ENCODE measurements around the gene COL23A1. TPM values are rescaled to one million over a fixed set of nuclear protein-coding genes. Genes with fewer than 3 reads are reported as not detected.

Gene COL23A1
- total RNA-seq, 2 donors from 2014 or later, result 1.5 to 2.5 TPM

DNA sequence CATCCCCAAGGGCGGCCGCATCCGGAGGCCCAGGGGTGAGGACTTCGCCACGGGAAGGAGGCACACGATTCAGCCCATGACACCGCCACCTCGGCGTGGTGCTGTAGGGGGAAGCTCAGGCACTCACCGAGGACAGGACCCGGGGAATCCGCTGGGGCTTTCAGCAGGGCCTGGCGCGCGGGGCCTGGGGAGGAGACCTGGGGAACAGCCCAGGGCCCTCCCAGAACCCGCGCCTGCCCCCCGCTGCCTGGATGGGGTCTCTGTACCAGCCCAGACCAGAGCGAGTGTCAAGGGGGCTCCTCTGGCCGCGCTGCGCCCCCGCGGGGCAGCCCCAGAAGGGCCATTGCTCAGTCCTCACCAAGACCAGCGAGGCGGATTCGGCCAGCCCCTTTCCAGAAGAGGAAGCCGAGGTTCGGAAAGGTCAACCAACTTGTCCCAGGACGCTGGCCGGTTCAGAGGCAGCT is 12.8 kb downstream of the COL23A1 start:
- TF ChIP-seq, protein P1, sequence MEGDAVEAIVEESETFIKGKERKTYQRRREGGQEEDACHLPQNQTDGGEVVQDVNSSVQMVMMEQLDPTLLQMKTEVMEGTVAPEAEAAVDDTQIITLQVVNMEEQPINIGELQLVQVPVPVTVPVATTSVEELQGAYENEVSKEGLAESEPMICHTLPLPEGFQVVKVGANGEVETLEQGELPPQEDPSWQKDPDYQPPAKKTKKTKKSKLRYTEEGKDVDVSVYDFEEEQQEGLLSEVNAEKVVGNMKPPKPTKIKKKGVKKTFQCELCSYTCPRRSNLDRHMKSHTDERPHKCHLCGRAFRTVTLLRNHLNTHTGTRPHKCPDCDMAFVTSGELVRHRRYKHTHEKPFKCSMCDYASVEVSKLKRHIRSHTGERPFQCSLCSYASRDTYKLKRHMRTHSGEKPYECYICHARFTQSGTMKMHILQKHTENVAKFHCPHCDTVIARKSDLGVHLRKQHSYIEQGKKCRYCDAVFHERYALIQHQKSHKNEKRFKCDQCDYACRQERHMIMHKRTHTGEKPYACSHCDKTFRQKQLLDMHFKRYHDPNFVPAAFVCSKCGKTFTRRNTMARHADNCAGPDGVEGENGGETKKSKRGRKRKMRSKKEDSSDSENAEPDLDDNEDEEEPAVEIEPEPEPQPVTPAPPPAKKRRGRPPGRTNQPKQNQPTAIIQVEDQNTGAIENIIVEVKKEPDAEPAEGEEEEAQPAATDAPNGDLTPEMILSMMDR (IDR thresholded peaks at IDR 0.05), result no peak
- DNase-seq (ENCODE audit: low spot score) (no peak), ATAC-seq (ENCODE audit: insufficient number of reproducible peaks, low FRiP score, low read depth) (no peak)
- Histone ChIP-seq H3K4me1 (ENCODE audit: control insufficient read depth in 1 of 2, low read depth in 2 of 2) (peaks cover 0 to 5% of the 10 kb centered on the region in 2 donors), H3K36me3 (no peaks in the 10 kb centered on the region), H3K27me3 (replicated peaks; ENCODE audit: insufficient read depth) (peaks cover 3% of the 10 kb centered on the region), H3K4me3 (peak overlapping the region; percentile 56), H3K27ac (no peak overlapping the region), H3K9me3 (no peaks in the 10 kb centered on the region)

DNA sequence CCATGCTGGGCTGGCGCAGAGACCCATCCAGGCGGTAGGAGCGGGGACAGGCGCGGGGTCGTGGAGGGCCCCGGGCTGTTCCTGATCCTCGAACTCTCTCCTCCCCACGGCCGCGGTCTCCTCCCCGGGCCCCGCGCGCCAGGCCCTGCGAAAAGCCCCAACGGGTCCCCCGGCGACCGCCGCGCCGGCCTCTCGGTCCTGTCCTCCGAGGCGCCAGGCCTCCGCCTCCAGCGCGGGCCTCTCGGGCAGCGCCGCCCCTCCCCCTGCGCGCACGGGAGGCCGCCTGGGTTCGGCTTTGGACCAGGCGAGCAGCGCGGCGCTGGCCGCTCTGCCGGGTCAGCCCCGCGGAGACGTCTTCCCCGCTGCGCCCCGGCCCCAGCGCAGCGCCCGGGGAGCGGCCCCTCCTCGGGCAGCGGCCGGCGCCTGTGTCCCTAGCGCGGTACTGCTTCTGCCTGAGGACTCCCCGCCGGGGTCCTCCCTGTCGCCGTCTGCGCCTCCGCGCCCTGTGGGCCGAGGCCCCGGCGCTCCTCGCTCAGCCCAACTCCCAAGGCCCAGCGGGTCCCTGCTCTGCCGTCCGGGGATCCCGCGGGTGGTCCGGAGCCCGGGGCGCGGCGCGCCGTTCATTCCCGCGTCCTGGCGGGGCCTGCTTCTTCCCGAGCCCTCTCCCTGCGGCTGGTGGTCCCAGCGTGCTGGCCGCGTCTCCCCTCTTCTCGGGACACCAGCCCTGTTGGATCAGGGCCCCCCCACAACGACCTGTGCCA is 13.4 kb downstream of the COL23A1 start:
- Histone ChIP-seq H3K36me3 (no peaks in the 10 kb centered on the region), H3K9me3 (no peaks in the 10 kb centered on the region), H3K27ac (no peak overlapping the region), H3K27me3 (replicated peaks; ENCODE audit: insufficient read depth) (peaks cover 3% of the 10 kb centered on the region), H3K4me1 (ENCODE audit: control insufficient read depth in 1 of 2, low read depth in 2 of 2) (peaks cover 0 to 5% of the 10 kb centered on the region in 2 donors), H3K4me3 (peak overlapping the region; percentile 56)
- TF ChIP-seq, protein P1 (IDR thresholded peaks at IDR 0.05), result no peak
- DNase-seq (ENCODE audit: low spot score) (no peak), ATAC-seq (ENCODE audit: insufficient number of reproducible peaks, low FRiP score, low read depth) (no peak)

DNA sequence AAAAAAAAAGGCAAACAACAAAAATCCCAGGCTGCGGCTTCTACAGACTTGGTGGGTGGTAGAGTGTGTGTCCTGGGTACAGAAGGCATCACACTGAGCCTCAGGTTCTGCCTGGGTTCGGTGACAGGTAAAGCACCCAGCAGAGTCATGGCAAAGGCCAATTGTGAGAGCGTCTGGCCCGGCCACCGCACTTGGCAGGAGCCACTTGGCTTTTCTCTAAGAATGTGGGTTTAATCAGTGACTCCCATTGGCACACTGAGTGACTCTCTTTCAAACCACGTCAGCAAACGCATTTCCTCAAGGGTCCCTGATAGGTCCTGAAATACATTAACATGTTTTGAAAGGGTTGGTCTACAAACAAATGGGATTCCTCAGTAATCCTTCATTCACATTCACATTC is 17.0 kb downstream of the COL23A1 start:
- Histone ChIP-seq H3K4me1 (ENCODE audit: control insufficient read depth in 1 of 2, low read depth in 2 of 2) (peaks cover 0 to 5% of the 10 kb centered on the region in 2 donors), H3K36me3 (no peaks in the 10 kb centered on the region), H3K27ac (no peak overlapping the region), H3K4me3 (no peak overlapping the region), H3K9me3 (no peaks in the 10 kb centered on the region), H3K27me3 (replicated peaks; ENCODE audit: insufficient read depth) (peaks cover 3% of the 10 kb centered on the region)
- ATAC-seq (ENCODE audit: insufficient number of reproducible peaks, low FRiP score, low read depth) (no peak), DNase-seq (ENCODE audit: low spot score) (no peak)
- TF ChIP-seq, protein P1 (IDR thresholded peaks at IDR 0.05), result no peak

DNA sequence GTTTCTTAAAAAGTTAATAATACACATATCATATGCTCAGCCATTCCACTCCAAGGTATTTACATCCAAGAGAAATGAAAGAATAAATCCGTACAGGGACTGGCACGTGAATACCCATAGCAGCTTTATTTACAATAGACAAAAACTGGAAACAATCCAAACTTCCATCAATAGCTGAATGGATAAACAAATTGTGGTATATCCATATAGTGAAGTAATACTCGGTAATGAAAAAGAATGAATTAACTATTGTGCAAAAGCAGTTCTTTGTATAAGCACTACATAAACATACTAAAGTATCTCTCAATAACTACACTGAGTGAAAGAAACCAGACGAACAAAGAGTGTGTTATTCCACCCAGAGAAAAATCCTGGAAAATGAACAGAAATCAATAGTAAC is 17.6 kb downstream of the COL23A1 start:
- Histone ChIP-seq H3K27ac (no peak overlapping the region), H3K4me3 (no peak overlapping the region), H3K4me1 (ENCODE audit: control insufficient read depth in 1 of 2, low read depth in 2 of 2) (peaks cover 0 to 5% of the 10 kb centered on the region in 2 donors), H3K9me3 (no peaks in the 10 kb centered on the region), H3K36me3 (no peaks in the 10 kb centered on the region), H3K27me3 (replicated peaks; ENCODE audit: insufficient read depth) (peaks cover 3% of the 10 kb centered on the region)
- TF ChIP-seq, protein P1 (IDR thresholded peaks at IDR 0.05), result no peak
- ATAC-seq (ENCODE audit: insufficient number of reproducible peaks, low FRiP score, low read depth) (no peak), DNase-seq (ENCODE audit: low spot score) (no peak)

DNA sequence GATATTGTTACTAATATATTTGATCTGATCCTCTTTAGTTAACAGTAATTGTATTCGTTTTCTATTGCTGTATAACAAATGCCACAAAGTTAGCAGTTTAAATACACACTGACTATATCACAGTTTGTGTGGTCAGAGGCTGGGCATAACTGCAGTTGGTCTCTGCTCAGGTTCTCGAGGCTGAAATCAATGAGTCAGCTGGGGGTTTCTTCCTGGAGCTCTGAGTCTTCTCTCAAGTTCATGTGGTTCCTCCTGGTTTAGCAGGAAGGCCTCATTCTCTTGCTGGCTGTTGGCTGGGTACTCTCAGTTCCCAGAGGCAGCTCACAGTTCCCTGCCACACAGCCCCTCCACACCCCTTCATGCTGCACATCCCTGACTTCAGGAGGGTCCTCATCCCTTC is 20.7 kb downstream of the COL23A1 start:
- DNase-seq (ENCODE audit: low spot score), result no peak
- Histone ChIP-seq H3K27ac (no peak overlapping the region), H3K4me3 (no peak overlapping the region), H3K36me3 (no peaks in the 10 kb centered on the region), H3K9me3 (no peaks in the 10 kb centered on the region), H3K4me1 (ENCODE audit: control insufficient read depth in 1 of 2, low read depth in 2 of 2) (no peaks in the 10 kb centered on the region), H3K27me3 (replicated peaks; ENCODE audit: insufficient read depth) (no peaks in the 10 kb centered on the region)
- TF ChIP-seq, protein P1 (IDR thresholded peaks at IDR 0.05), result no peak
- no peak for ATAC-seq (ENCODE audit: insufficient number of reproducible peaks, low FRiP score, low read depth)

Measured in thoracic aorta (tissue), 2 donors.